HCT116 (cell line): Measurements from ENCODE around the gene SYNC.

ENCODE experiments used
- CEBPB ChIP-seq: IDR thresholded peaks from 2 replicates; pipeline ENCODE4 v1.6.1; 2012; ENCODE audit warnings: low read depth
- EZH2 ChIP-seq: fragments of 200-600 bp; sonication (generic); IDR thresholded peaks from 2 replicates; pipeline ENCODE4 v1.6.1; 2017; ENCODE audit warnings: antibody characterized with exemption, mixed run types
- EZH2phosphoT487 ChIP-seq: fragments of 200-600 bp; IDR thresholded peaks from 2 replicates; pipeline ENCODE4 v1.6.1; 2018; ENCODE audit warnings: antibody characterized with exemption, borderline replicate concordance
- FOSL1 ChIP-seq: IDR thresholded peaks from 2 replicates; pipeline ENCODE4 v1.6.1; 2012; ENCODE audit warnings: low read depth
- JUND ChIP-seq: IDR thresholded peaks from 2 replicates; pipeline ENCODE4 v1.6.1; 2012
- POLR2A ChIP-seq: IDR thresholded peaks from 2 replicates; pipeline ENCODE4 v1.7.0; 2011; ENCODE audit warnings: borderline replicate concordance; ENCODE audit not compliant: insufficient read depth, insufficient read length; ENCODE audit errors: extremely low read depth
- POLR2AphosphoS5 ChIP-seq: IDR thresholded peaks from 2 replicates; pipeline ENCODE4 v1.6.1; 2011; ENCODE audit warnings: mild to moderate bottlenecking, low read depth, low read length, moderate library complexity
- REST ChIP-seq: IDR thresholded peaks from 2 replicates; pipeline ENCODE4 v1.6.1; 2012; ENCODE audit warnings: low read depth
- TF ChIP-seq, protein P1 (sequence below), 3 experiments: fragments of 200-600 bp in 1 of 3; sonication (generic) in 1 of 3; IDR thresholded peaks in 2 of 3; conservative IDR thresholded peaks in 1 of 3; 2 replicates each; pipeline ENCODE4 v1.5.1; 2012 to 2017; ENCODE audit warnings: low read depth in 2 of 3, low read length in 2 of 3, antibody characterized with exemption in 1 of 3, borderline replicate concordance in 1 of 3, control low read depth in 1 of 3, mild to moderate bottlenecking in 1 of 3, mixed read lengths in 1 of 3, mixed run types in 1 of 3, moderate library complexity in 1 of 3; ENCODE audit not compliant: insufficient read depth in 1 of 3
- TF ChIP-seq, protein P2 (sequence below): IDR thresholded peaks from 2 replicates; pipeline ENCODE4 v1.6.1; 2012

DNA sequence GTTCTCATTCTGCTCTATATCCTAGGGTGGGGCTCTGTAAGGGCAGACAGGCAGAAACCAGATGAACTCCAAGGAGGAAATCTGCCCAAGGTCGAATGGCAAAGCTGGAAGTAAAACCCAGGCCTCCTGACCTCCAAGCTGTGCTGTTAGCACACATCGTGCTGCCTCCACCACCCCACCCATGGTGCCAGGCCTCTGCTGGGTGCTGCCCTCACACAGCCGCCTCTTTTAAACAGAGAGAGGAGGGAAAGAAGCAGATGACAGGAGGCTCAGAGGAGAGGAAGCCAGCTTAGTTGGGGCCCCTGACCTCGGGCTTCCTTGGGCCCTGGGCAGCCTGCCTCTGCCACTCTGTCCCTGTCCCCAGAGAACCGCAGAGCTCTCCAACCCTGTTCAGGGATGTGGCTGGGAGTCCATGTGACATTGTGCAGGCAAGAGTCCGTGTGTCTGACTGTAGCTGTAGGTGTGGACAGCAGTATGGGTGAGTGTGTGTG, 1.1 kb downstream of the SYNC start:
- TF ChIP-seq, protein P1, sequence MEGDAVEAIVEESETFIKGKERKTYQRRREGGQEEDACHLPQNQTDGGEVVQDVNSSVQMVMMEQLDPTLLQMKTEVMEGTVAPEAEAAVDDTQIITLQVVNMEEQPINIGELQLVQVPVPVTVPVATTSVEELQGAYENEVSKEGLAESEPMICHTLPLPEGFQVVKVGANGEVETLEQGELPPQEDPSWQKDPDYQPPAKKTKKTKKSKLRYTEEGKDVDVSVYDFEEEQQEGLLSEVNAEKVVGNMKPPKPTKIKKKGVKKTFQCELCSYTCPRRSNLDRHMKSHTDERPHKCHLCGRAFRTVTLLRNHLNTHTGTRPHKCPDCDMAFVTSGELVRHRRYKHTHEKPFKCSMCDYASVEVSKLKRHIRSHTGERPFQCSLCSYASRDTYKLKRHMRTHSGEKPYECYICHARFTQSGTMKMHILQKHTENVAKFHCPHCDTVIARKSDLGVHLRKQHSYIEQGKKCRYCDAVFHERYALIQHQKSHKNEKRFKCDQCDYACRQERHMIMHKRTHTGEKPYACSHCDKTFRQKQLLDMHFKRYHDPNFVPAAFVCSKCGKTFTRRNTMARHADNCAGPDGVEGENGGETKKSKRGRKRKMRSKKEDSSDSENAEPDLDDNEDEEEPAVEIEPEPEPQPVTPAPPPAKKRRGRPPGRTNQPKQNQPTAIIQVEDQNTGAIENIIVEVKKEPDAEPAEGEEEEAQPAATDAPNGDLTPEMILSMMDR (IDR thresholded peaks at IDR 0.05 in 2 of 3, conservative IDR thresholded peaks at IDR 0.05 in 1 of 3; ENCODE audit: borderline replicate concordance in 1 of 3, insufficient read depth in 1 of 3, low read depth in 2 of 3, low read length in 2 of 3), result no peak
- TF ChIP-seq CEBPB, result no peak
- TF ChIP-seq POLR2A, result no peak
- no peak for TF ChIP-seq JUND
- TF ChIP-seq POLR2AphosphoS5, result no peak
- TF ChIP-seq EZH2phosphoT487, result no peak
- no peak for TF ChIP-seq REST
- TF ChIP-seq, protein P2, sequence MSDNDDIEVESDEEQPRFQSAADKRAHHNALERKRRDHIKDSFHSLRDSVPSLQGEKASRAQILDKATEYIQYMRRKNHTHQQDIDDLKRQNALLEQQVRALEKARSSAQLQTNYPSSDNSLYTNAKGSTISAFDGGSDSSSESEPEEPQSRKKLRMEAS, result no peak
- TF ChIP-seq FOSL1, result no peak
- no peak for TF ChIP-seq EZH2
